NCI-H1436 treated with DMSO at 0.1 percent for 48 hours (cell line): ENCODE data around the gene GNB2.
"Not testable (repeated sequence)": the region's sequence is repeated elsewhere in the genome, so short reads cannot be mapped to it uniquely, and the experiment has no call there.

Experiments
- DNase-seq: peaks from one replicate; lab custom pipeline; 2025; lab: John Stamatoyannopoulos, UW

GNB2 gene

GRCh38 chr7:100696123-100696521, 22.6 kb downstream of the GNB2 start:
- no peak for DNase-seq

DNA sequence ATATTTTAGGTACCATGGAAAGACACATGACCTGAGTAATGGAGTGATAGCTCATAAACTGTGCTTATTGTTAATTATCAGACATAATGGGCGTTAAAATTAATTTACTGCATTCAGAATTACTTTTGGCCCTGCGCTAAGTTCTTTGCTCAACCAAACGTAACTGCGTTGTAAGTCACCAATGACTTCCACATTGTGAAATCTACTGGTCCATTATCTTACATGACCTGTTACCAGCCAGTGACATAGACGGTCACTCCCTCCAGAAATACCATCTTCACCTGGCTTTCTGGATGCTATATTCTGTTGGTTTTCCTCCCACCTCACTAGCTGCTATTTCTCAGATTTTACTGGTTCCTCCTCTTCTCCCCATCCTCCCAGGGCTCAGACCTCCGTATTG, 25.5 kb downstream of the GNB2 start:
- no peak for DNase-seq

DNA sequence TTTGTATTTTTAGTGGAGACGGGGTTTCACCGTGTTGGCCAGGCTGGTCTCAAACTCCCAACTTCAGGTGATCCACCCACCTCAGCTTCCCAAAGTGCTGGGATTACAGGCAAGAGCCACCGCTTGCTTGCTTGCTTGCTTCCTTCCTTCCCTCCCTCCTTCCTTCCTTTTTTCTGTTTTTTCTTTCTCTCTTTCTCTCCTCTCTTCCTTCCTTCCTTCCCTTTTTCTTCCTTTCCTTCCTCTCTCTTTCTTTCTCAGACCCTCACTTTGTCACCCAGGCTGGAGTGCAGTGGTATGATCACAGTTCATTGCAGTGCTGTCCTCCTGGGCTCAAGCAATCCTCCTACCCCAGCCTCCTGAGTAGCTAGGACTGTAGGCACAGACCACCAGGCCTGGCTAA, 27.5 kb downstream of the GNB2 start:
- not testable (repeated sequence) for DNase-seq

DNA sequence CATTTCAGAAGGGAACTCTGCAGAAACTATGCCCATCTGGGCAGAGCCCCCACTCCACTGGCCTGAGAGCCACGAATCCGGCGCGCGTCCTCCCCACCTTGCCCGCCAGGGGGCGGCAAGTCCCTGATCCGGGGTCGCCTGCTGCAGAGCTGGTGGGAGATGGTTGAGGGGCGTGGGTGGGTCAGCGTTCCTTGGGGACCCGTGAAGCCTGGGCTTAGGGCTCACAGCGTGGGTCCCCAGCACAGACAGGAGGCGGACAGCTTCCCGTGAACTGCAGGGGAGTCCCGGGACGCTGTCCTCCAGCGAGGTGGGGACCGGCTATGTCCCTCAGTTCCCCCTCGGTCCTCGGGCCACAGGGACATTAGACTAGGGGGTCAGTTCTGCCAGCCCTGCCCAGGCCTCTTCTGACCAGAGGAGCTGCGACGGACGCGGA, 31.8 kb downstream of the GNB2 start:
- DNase-seq = no peak

DNA sequence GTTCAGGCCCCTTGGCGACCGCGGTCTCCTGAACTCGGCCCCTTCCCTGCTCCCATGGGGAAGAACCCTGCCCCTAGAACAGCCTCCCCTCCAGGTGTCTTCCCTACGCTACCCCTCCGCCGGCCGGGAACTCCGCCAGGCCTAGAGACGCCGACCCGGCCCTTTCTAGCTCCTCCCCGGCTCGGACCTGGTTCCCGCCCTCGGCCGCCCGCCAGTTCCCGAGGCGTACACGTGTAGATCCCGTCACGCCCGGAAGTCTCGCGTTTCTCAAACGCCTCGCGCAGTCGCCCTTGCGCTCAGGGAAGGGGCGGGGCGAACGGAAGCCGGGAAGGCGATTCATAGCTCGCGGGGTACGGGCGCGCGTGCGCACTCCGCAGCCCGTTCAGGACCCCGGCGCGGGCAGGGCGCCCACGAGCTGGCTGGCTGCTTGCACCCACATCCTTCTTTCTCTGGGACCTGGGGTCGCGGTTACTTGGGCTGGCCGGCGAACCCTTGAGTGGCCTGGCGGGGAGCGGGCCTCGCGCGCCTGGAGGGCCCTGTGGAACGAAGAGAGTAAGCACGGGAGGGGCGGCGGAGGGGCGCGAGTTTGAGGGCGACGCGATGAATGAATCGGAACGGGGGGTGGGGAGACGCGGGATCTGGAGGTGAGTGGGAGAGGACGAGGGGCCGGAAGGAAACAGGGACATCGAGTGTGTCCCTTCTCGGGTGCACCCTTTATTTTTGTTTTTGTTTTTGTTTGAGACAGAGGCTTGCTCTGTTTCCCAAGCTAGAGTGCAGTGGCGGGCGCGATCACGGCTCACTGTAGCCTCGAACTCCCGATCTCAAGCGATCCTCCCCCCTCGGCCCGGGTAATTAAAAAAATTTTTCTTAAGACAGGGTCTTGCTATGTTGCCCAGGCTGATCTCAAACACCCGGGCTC, 32.5 kb downstream of the GNB2 start, which contains the start of gene POP7:
TSS of gene POP7 (plus strand) at position 369 of the 919 bp plus-strand sequence. CDS start 710 bp downstream, outside the sequence.
- peak; percentile 85 for DNase-seq

DNA sequence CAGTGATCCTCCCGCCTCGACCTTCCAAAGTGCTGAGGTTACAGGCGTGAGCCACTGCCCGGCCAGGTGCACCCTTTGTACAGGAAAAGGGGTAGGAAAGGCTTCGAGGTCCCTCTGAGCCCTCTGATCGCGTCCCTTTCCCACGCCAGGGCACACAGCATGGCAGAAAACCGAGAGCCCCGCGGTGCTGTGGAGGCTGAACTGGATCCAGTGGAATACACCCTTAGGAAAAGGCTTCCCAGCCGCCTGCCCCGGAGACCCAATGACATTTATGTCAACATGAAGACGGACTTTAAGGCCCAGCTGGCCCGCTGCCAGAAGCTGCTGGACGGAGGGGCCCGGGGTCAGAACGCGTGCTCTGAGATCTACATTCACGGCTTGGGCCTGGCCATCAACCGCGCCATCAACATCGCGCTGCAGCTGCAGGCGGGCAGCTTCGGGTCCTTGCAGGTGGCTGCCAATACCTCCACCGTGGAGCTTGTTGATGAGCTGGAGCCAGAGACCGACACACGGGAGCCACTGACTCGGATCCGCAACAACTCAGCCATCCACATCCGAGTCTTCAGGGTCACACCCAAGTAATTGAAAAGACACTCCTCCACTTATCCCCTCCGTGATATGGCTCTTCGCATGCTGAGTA, 33.3 kb downstream of the GNB2 start:
- DNase-seq = no peak

GRCh38 chr7:100708395-100708794, 34.9 kb downstream of the GNB2 start:
- no peak for DNase-seq

- DNase-seq = no peak
Observed at GRCh38 chr7:100710452-100710851, 36.9 kb downstream of the GNB2 start.

- DNase-seq = no peak
Observed at GRCh38 chr7:100711369-100711768, 37.8 kb downstream of the GNB2 start.

DNA sequence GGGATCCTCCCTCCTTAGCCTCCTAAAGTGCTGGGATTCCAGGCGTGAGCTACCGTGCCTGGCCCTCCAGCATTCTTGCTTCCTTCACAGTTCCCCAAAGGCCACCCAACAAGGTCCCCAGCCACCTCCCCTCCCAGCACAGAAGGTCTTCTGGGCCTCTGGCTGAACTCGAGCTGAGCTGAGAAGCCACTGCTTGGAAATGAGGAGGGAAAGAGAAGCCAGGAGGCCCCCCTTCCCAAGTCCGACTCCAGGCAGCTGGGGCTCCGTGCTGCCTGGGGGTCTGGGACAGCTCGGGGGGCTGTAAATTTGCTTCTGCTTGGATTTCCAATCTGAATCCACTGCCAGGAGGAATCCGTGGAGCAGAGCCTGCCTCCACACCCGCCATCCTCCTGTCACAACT, 41.2 kb downstream of the GNB2 start:
- no peak for DNase-seq

DNA sequence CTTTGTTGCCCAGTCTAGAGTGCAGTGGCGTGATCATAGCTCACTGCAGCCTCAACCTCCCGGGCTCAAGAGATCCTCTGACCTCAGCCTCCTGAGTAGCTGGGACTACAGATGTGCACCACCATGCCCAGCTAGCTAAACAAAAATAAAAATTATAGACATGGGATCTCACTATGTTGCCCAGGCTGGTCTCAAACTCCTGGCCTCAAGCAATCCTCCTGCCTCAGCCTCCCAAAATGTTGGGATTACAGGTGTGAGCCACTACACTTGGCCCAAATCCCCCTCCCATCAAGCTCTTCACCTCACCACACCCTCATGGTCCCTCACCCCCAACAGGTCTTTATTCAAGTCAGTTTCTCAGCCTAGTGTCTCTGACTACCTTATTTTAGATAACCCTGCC, 43.5 kb downstream of the GNB2 start:
- not testable (repeated sequence) for DNase-seq

DNA sequence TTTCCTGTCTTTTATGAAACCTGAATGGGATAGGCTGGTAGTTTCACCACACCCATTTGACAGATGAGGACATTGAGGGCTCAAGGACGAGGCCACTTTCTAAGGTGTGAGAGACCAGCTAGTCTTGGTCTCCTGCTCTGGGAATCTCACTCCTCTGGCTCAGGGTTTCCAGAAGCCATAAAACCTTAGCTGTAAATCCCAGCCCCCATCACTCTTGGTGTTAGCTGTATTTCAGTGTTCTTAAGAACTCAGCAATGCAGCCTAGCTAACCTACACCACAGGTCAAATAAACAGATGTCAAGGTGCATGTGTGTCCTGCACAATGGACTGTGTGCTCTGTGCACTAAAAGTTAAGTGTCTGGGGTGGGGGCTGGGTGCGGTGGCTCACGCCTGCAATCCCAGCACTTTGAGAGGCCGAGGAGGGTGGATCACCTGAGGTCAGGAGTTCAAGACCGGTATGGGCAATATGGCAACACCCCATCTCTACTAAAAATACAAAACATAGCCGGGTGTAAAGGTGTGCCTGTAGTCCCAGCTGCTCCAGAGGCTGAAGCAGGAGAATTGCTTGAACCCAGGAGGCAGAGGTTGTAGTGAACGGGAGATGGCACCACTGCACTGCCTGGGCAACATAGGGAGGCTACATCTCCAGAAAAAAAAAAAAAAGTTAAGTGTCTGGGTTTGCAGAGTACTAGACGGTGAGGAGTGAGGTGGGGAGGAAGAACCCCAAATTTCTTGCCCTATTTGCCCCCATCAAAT, 46.2 kb downstream of the GNB2 start:
- no peak for DNase-seq

DNA sequence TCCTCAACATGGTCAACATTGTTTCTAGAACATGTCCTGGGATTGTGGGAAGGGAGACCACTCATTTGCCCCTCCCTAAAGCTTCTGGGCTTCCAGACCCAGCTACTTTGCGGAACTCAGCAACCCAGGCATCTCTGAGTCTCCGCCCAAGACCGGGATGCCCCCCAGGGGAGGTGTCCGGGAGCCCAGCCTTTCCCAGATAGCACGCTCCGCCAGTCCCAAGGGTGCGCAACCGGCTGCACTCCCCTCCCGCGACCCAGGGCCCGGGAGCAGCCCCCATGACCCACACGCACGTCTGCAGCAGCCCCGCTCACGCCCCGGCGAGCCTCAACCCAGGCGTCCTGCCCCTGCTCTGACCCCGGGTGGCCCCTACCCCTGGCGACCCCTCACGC, 46.7 kb downstream of the GNB2 start, which contains the start of gene EPO:
TSS of gene EPO (plus strand) at position 190 of the 392 bp plus-strand sequence. CDS start 513 bp downstream, outside the sequence.
- no peak for DNase-seq

GRCh38 chr7:100720671-100721504, 47.3 kb downstream of the GNB2 start:
- DNase-seq = no peak

GRCh38 chr7:100721505-100721812, 47.9 kb downstream of the GNB2 start:
- no peak for DNase-seq

GRCh38 chr7:100722480-100723212, 49.1 kb downstream of the GNB2 start:
- DNase-seq = no peak

- no peak for DNase-seq
Observed at GRCh38 chr7:100723732-100724275, 50.3 kb downstream of the GNB2 start.

GRCh38 chr7:100724364-100724763, 50.8 kb downstream of the GNB2 start:
- not testable (repeated sequence) for DNase-seq

- no peak for DNase-seq
Observed at GRCh38 chr7:100726996-100727761, 53.6 kb downstream of the GNB2 start.

GRCh38 chr7:100728196-100728595, 54.7 kb downstream of the GNB2 start:
- DNase-seq = no peak
